GM12878 (cell line): ENCODE results near the gene THOC7. TPM values are rescaled to one million over a fixed set of nuclear protein-coding genes. Genes with fewer than 3 reads are reported as not detected.

Experiments
- ATAC-seq: fragments of 200-7000 bp; cut with Tn5 transposase; 3 replicates; pipeline ENCODE4 v1.9.1; 2020; ENCODE audit warnings: mild to moderate bottlenecking, moderate library complexity
- BruUV-seq: library from RNA; stranded (reverse); fragments of 400-500 nt; replicated peaks from 2 replicates; lab custom pipeline; 2021; lab: Mats Ljungman, UMichigan
- CTCF ChIA-PET: fragments of 300-600 bp; sonication (Branson Sonifier 250); formaldehyde crosslinking; extraction: SDS; loops from one replicate; lab custom pipeline; 2021; ENCODE audit warnings: inconsistent platforms; lab: Yijun Ruan, JAX
- POLR2A ChIA-PET: fragments of 350-600 bp; formaldehyde crosslinking; extraction: SDS; loops from one replicate; lab custom pipeline; 2021; ENCODE audit warnings: inconsistent platforms; lab: Charles Lee
- RAD21 ChIA-PET: fragments of 300-600 bp; sonication (Branson Sonifier 250); formaldehyde crosslinking; loops from one replicate; lab custom pipeline; 2023; ENCODE audit warnings: antibody characterized with exemption; ENCODE audit not compliant: unreplicated experiment; lab: Charles Lee
- SMC1A ChIA-PET: fragments of 300-600 bp; sonication (Branson Sonifier 250); formaldehyde crosslinking; loops from one replicate; lab custom pipeline; 2023; ENCODE audit not compliant: unreplicated experiment, uncharacterized antibody; lab: Charles Lee
- DNase-seq: peaks from one replicate; pipeline ENCODE4 v3.0.0-alpha.2; 2011; ENCODE audit warnings: low read depth, low spot score
- FAIRE-seq: peaks from 3 replicates; lab custom pipeline; 2011; peaks lifted over from hg19 to GRCh38; lab: Jason Lieb, UNC
- H2AFZ ChIP-seq: 2 replicates; pipeline ENCODE4 v1.6.0; 2011; ENCODE audit warnings: low read depth, low read length, control low read depth; ENCODE audit not compliant: control insufficient read depth
- H3K27ac ChIP-seq: 2 replicates; pipeline ENCODE4 v1.5.1; 2011; ENCODE audit warnings: control low read depth; ENCODE audit not compliant: control insufficient read depth, insufficient read depth
- H3K27me3 ChIP-seq, 2 experiments: replicated peaks in 1 of 2; 2 replicates each; pipeline versions ENCODE4 v1.6.0 to v1.6.1; 2011; ENCODE audit warnings: low read length in 1 of 2; ENCODE audit not compliant: control insufficient read depth in 2 of 2, insufficient read depth in 2 of 2
- H3K36me3 ChIP-seq, 2 experiments: 2 replicates each; pipeline ENCODE4 v1.5.1; 2011; ENCODE audit warnings: low read length in 1 of 2; ENCODE audit not compliant: control insufficient read depth in 2 of 2, insufficient read depth in 2 of 2
- H3K4me1 ChIP-seq: 2 replicates; pipeline ENCODE4 v1.6.1; 2011; ENCODE audit warnings: mild to moderate bottlenecking, low read length, moderate library complexity, mixed read lengths; ENCODE audit not compliant: control insufficient read depth, insufficient read depth
- H3K4me2 ChIP-seq: 2 replicates; pipeline ENCODE4 v1.6.0; 2011; ENCODE audit warnings: control low read depth; ENCODE audit not compliant: control insufficient read depth, insufficient read depth
- H3K4me3 ChIP-seq: fragments of 200-600 bp; sonication (generic); 2 replicates; pipeline ENCODE4 v1.5.1; 2016
- H3K79me2 ChIP-seq: 2 replicates; pipeline ENCODE4 v1.6.0; 2011; ENCODE audit warnings: low read length; ENCODE audit not compliant: control insufficient read depth, insufficient read depth
- H3K9ac ChIP-seq: 2 replicates; pipeline ENCODE4 v1.8.0; 2011; ENCODE audit warnings: low read length, control low read depth, mixed read lengths; ENCODE audit not compliant: control insufficient read depth, insufficient read depth
- H3K9me3 ChIP-seq: replicated peaks from 3 replicates; pipeline ENCODE4 v1.5.1; 2011; ENCODE audit warnings: mild to moderate bottlenecking, low read length; ENCODE audit not compliant: control insufficient read depth, insufficient read depth
- H4K20me1 ChIP-seq: 2 replicates; pipeline ENCODE4 v1.6.0; 2011; ENCODE audit not compliant: control insufficient read depth, insufficient read depth
- ASH2L ChIP-seq: fragments of 300-600, 200-600 bp; sonication (generic); IDR thresholded peaks from 2 replicates; pipeline ENCODE4 v1.6.1; 2017; ENCODE audit warnings: low read depth, mild to moderate bottlenecking, borderline replicate concordance
- BCL11A ChIP-seq: IDR thresholded peaks from 2 replicates; pipeline ENCODE4 v1.6.1; 2011; ENCODE audit warnings: low read depth, low read length
- IKZF2 ChIP-seq, 2 experiments: fragments of 450-650 bp; IDR thresholded peaks; 2 replicates each; pipeline ENCODE4 v1.6.1; 2017; ENCODE audit warnings: mild to moderate bottlenecking in 2 of 2, moderate library complexity in 2 of 2
- MEF2B ChIP-seq: fragments of 450-650 bp; IDR thresholded peaks from 2 replicates; pipeline ENCODE4 v1.6.1; 2018; ENCODE audit warnings: mild to moderate bottlenecking, moderate library complexity; ENCODE audit not compliant: partially characterized antibody, poor library complexity, severe bottlenecking
- NR2C2 ChIP-seq: IDR thresholded peaks from 2 replicates; pipeline ENCODE4 v1.6.1; 2011; ENCODE audit warnings: borderline replicate concordance, low read depth; ENCODE audit not compliant: control insufficient read depth, insufficient read length
- RAD51 ChIP-seq: fragments of 450-650 bp; IDR thresholded peaks from 2 replicates; pipeline ENCODE4 v1.6.1; 2016; ENCODE audit warnings: moderate library complexity, mild to moderate bottlenecking, inconsistent platforms
- SIN3A ChIP-seq: IDR thresholded peaks from 2 replicates; pipeline ENCODE4 v1.6.1; 2012; ENCODE audit warnings: low read depth, low read length, improper control_type of control experiment
- SIX5 ChIP-seq: IDR thresholded peaks from 2 replicates; pipeline ENCODE4 v1.6.1; 2011; ENCODE audit warnings: mild to moderate bottlenecking, low read depth, low read length, moderate library complexity; ENCODE audit not compliant: severe bottlenecking
- STAT1 ChIP-seq: fragments of 450-650 bp; conservative IDR thresholded peaks from 2 replicates; pipeline ENCODE4 v1.6.1; 2014; ENCODE audit warnings: antibody characterized with exemption, mild to moderate bottlenecking
- SUZ12 ChIP-seq: fragments of 200-600 bp; sonication (generic); IDR thresholded peaks from one replicate; pipeline ENCODE4 v1.6.1; 2018; ENCODE audit warnings: antibody characterized with exemption, mild to moderate bottlenecking; ENCODE audit not compliant: unreplicated experiment
- TAF1 ChIP-seq: IDR thresholded peaks from 2 replicates; pipeline ENCODE4 v1.6.1; 2011; ENCODE audit warnings: mild to moderate bottlenecking, low read depth, low read length, borderline replicate concordance
- ZNF207 ChIP-seq: fragments of 450-650 bp; IDR thresholded peaks from 2 replicates; pipeline ENCODE4 v1.6.1; 2014; ENCODE audit warnings: antibody characterized with exemption, mild to moderate bottlenecking, borderline replicate concordance
- ZNF24 ChIP-seq: fragments of 450-650 bp; IDR thresholded peaks from 2 replicates; pipeline ENCODE4 v1.6.1; 2017; ENCODE audit warnings: antibody characterized with exemption, mild to moderate bottlenecking
- WGBS: methylation state at CpG from one replicate; pipeline ENCODE4 v1.1.6; 2016; ENCODE audit warnings: low lambda C conversion rate; ENCODE audit not compliant: insufficient replicate concordance, insufficient coverage; ENCODE audit errors: missing lambda C conversion rate; 5-methylcytosine and 5-hydroxymethylcytosine counted together
- in situ Hi-C: fragments of 300-500 bp; cut with MboI; formaldehyde crosslinking; loops from 9 replicates; pipeline ENCODE4 v1.14.3; 2018; ENCODE audit warnings: mixed read lengths
- intact Hi-C: fragments of 100-400 bp; cut with micrococcal nuclease; formaldehyde crosslinking; loops from one replicate; pipeline ENCODE4 v1.14.2; 2022; ENCODE audit not compliant: unreplicated experiment
- polyA plus RNA-seq, 11 experiments: library from polyadenylated mRNA; depleted of rRNA in 4 of 11; unstranded in 6 of 11; stranded (reverse) in 5 of 11; fragments of >200 nt; fragmentation: Nextera tagmentation in 4 of 11; fragmentation: Illumina TruSeq in 1 of 11; extraction: Ambion mirVana in 4 of 11; extraction: Trizol in 1 of 11; gene quantifications; 1 replicate in 1 of 11; 2 replicates in 10 of 11; pipeline versions ENCODE4 v1.2.1 to v1.2.3, GENCODE V29; 2011 to 2016; ENCODE audit warnings: inconsistent platforms in 2 of 11, missing spikeins in 2 of 11, low read depth in 1 of 11
- total RNA-seq, 4 experiments: library from RNA; depleted of rRNA in 3 of 4; stranded (reverse); fragments of >200 nt in 3 of 4; fragmentation: Illumina TruSeq in 1 of 4; extraction: Trizol in 1 of 4; gene quantifications; 2 replicates each; pipeline versions ENCODE4 v1.2.1 to v1.2.3, GENCODE V29; 2013 to 2021
- TF ChIP-seq, protein P1 (sequence below): fragments of 450-650 bp; IDR thresholded peaks from 2 replicates; pipeline ENCODE4 v1.6.1; 2017; ENCODE audit warnings: borderline replicate concordance
- TF ChIP-seq, protein P2 (sequence below): fragments of 450-650 bp; IDR thresholded peaks from 2 replicates; pipeline ENCODE4 v1.6.1; 2017; ENCODE audit warnings: mild to moderate bottlenecking, low read depth, inconsistent platforms; ENCODE audit not compliant: poor library complexity, severe bottlenecking
- TF ChIP-seq, protein P3 (sequence below): fragments of 450-650 bp; formaldehyde crosslinking; IDR thresholded peaks from 2 replicates; pipeline ENCODE4 v1.5.0; 2022; ENCODE audit warnings: mild to moderate bottlenecking, missing genetic modification characterization

THOC7 gene
- total and polyA plus RNA-seq, 10 of the 15 experiments (the other 5 are each of a cell fraction or from before 2014, with no cell fraction given), result 61.7 to 269 (median 138) TPM

DNA sequence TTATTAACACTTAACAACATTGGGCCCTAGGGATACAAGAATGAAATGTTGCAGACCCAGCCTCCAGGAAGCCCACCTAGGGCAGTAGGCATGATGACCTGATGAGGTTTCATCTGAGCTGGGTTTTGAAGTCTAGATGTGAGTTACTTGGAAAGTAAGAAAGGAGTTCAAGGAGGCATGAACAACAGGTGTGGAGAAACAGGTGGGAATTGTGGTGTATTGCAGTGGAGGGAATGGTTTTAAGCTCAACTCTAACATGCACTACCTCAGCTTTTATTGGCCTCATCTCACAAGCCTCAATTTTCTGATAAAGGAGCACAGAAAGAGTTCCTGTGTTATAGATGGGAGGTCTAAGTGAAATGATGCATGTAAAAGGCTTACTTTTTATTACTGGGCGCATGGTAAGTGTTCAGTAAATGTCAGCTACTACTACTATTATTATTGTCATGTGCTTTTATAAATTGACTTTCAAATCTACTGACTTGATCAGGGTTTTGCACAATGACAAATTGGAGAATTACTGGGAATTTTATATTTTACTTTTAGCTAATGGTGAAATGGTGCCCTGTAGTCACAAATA, 29.3 kb upstream of the THOC7 start:
- no peaks in the 10 kb centered on the region for H3K27me3 ChIP-seq
- in situ Hi-C loops, result no loop called here
- H2AFZ ChIP-seq, result no peak overlapping the region
- no peak for FAIRE-seq
- 94% methylated on average over 1 of the region's 1 CpG for WGBS
- peaks cover 0 to 3% of the 10 kb centered on the region in 2 experiments; a peak in 1 of 4 replicates for H3K36me3 ChIP-seq
- no peaks in the 10 kb centered on the region for H3K9me3 ChIP-seq
- peaks cover 22% of the 10 kb centered on the region for H3K79me2 ChIP-seq
- H4K20me1 ChIP-seq, result no peaks in the 10 kb centered on the region
- CTCF ChIA-PET, result interaction anchor here (1.5 kb wide), 1 partner anchor 13 kb away, joined by 3 read pairs; no protein-coding TSS in a partner anchor
- H3K4me1 ChIP-seq, result peaks cover 11% of the 10 kb centered on the region; the same call in 1 of the 2 replicates
- intact Hi-C loops, result no loop called here
- no peak for ATAC-seq
- H3K9ac ChIP-seq, result no peak overlapping the region
- no peak overlapping the region for H3K27ac ChIP-seq
- BruUV-seq, result no TSS peak
- no peak overlapping the region for H3K4me2 ChIP-seq
- POLR2A ChIA-PET, result interaction anchor here (1.2 kb wide), 1 partner anchor 10 kb away, joined by 3 read pairs; no protein-coding TSS in a partner anchor
- RAD21 ChIA-PET, result no interaction called here
- SMC1A ChIA-PET, result interaction anchor here (0.9 to 1.8 kb wide), 4 partner anchors 16 to 131 kb away, joined by 3 to 5 read pairs (median 4); partner anchors contain the start of gene PSMD6
- no peak for TF ChIP-seq ZNF24
- TF ChIP-seq MEF2B, result no peak
- no peak for TF ChIP-seq ASH2L
- TF ChIP-seq IKZF2 (IDR thresholded peaks at IDR 0.05), result no peak
- TF ChIP-seq SIX5, result no peak
- no peak for TF ChIP-seq RAD51
- TF ChIP-seq TAF1, result no peak
- TF ChIP-seq, protein P1, sequence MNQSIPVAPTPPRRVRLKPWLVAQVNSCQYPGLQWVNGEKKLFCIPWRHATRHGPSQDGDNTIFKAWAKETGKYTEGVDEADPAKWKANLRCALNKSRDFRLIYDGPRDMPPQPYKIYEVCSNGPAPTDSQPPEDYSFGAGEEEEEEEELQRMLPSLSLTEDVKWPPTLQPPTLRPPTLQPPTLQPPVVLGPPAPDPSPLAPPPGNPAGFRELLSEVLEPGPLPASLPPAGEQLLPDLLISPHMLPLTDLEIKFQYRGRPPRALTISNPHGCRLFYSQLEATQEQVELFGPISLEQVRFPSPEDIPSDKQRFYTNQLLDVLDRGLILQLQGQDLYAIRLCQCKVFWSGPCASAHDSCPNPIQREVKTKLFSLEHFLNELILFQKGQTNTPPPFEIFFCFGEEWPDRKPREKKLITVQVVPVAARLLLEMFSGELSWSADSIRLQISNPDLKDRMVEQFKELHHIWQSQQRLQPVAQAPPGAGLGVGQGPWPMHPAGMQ, result no peak
- TF ChIP-seq NR2C2, result no peak
- TF ChIP-seq SIN3A, result no peak
- TF ChIP-seq, protein P2, sequence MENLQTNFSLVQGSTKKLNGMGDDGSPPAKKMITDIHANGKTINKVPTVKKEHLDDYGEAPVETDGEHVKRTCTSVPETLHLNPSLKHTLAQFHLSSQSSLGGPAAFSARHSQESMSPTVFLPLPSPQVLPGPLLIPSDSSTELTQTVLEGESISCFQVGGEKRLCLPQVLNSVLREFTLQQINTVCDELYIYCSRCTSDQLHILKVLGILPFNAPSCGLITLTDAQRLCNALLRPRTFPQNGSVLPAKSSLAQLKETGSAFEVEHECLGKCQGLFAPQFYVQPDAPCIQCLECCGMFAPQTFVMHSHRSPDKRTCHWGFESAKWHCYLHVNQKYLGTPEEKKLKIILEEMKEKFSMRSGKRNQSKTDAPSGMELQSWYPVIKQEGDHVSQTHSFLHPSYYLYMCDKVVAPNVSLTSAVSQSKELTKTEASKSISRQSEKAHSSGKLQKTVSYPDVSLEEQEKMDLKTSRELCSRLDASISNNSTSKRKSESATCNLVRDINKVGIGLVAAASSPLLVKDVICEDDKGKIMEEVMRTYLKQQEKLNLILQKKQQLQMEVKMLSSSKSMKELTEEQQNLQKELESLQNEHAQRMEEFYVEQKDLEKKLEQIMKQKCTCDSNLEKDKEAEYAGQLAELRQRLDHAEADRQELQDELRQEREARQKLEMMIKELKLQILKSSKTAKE, result no peak
- TF ChIP-seq BCL11A, result no peak
- TF ChIP-seq SUZ12, result no peak
- no peak for TF ChIP-seq STAT1
- TF ChIP-seq ZNF207, result no peak
- TF ChIP-seq, protein P3, sequence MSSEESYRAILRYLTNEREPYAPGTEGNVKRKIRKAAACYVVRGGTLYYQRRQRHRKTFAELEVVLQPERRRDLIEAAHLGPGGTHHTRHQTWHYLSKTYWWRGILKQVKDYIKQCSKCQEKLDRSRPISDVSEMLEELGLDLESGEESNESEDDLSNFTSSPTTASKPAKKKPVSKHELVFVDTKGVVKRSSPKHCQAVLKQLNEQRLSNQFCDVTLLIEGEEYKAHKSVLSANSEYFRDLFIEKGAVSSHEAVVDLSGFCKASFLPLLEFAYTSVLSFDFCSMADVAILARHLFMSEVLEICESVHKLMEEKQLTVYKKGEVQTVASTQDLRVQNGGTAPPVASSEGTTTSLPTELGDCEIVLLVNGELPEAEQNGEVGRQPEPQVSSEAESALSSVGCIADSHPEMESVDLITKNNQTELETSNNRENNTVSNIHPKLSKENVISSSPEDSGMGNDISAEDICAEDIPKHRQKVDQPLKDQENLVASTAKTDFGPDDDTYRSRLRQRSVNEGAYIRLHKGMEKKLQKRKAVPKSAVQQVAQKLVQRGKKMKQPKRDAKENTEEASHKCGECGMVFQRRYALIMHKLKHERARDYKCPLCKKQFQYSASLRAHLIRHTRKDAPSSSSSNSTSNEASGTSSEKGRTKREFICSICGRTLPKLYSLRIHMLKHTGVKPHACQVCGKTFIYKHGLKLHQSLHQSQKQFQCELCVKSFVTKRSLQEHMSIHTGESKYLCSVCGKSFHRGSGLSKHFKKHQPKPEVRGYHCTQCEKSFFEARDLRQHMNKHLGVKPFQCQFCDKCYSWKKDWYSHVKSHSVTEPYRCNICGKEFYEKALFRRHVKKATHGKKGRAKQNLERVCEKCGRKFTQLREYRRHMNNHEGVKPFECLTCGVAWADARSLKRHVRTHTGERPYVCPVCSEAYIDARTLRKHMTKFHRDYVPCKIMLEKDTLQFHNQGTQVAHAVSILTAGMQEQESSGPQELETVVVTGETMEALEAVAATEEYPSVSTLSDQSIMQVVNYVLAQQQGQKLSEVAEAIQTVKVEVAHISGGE (CRISPR knock-in tag), result no peak
- TF ChIP-seq, all 136 proteins: peak for 0
- no peak overlapping the region for H3K4me3 ChIP-seq
- DNase-seq, result no peak
